Urothelium cell line (cell line): ENCODE data around the gene OAF.
"Not testable (repeated sequence)": the region's sequence is repeated elsewhere in the genome, so short reads cannot be mapped to it uniquely, and the experiment has no call there.

Source experiments
- DNase-seq: peaks from one replicate; pipeline ENCODE4 v3.0.0; 2011; ENCODE audit warnings: low spot score, mixed read lengths
- FAIRE-seq: peaks from 2 replicates; lab custom pipeline; 2011; peaks lifted over from hg19 to GRCh38; lab: Jason Lieb, UNC

The OAF gene

GRCh38 chr11:120238968-120239620 lies 28.3 kb downstream of the OAF start:
- FAIRE-seq: no peak
- no peak for DNase-seq

- no peak for FAIRE-seq
These were observed 29.1 kb downstream of the OAF start, which contains the start of gene POU2F3 for GRCh38 chr11:120239713-120240640. Gene POU2F3, plus strand, starts transcription at chr11:120240140. Its CDS starts 204 bp downstream, at chr11:120240344.

DNA sequence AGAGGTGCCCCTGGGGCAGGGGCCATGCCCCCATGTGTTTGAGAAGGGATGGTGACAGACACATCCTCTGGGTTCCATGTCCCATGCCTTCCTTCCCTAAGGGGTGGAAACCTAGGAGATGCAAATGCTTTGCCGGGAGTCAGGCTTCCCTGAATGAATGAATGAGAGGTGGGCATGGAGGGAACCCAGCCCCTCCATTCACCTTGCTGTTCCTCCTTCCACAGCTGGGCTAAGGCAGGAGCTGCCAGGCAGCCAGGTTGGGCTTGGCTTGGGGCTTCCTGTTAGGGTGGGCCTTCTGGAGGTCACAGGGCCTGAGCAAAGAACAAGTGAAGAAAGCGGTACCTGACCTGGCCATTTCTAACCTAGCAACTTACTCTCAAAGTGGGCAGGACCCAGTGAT lies 30.0 kb downstream of the OAF start:
- DNase-seq (no peak), FAIRE-seq (no peak)

More at GRCh38 chr11:120239713-120240640, 29.1 kb downstream of the OAF start, which contains the start of gene POU2F3:
- no peak for DNase-seq

DNA sequence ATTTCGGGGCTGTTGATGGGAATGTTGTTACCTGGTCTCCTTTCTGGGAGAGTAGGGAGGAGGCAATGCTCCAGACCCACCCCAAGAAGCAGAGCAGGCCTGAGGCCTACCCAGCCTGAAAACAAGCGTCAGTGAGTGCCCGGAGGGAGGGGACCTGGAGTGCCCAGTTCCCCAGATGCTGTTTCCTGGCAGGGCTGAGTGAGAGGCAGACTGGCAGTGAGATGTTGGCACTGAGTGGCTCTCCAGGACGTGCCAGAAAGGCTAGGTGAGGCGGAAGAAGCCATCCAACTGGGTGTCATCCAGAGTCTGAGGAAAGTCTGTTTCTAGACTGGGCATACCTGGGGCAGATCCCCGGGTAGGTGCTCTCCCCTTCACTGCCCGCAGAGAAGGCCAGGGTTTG lies 30.4 kb downstream of the OAF start:
- FAIRE-seq (no peak), DNase-seq (no peak)

GRCh38 chr11:120243221-120243620 lies 32.4 kb downstream of the OAF start:
- DNase-seq: no peak
- FAIRE-seq: no peak

DNA sequence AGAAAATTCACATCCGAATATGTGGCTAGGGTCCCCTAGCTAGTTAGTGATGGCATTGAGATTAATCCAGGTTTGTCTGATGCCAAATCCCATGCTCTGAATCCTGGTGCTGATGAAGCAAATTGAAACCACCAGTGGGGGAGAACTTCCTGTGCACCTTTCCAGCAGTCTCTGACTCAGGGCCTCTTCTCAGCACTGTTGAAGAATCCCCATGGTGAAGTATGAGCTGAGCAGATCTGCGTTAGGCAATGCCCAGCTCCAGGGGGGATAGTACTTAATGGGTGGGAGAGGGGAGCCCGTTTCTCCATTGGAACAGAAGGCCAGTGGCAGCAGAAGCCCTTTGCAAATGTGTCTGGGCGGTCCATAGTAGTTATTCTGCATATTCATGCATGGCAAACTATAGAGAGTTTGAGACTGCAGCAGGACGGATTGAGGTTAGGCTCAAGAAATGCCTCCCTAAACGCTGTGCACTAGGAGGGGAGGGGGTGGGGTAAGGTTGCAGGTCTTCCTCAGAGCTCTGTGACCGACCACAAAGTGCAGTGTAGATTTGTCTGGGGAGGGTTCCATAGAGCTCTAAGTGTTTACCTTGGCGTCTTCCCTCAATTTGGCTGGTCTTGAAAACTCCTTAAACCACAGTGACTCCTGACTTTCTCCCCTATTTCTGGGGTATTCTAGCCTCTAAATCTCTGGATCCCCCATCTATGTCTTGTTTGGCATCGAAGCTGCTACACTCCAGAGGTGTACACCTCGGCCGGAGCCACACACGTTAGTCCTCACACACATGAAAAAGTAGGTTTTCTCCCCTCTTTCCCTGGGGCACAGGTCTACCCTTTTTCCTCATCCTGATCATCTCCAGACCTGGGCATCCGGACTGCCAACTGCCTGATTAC lies 33.9 kb downstream of the OAF start:
- no peak for DNase-seq
- FAIRE-seq: no peak

GRCh38 chr11:120245434-120245833 lies 34.6 kb downstream of the OAF start:
- FAIRE-seq: no peak
- no peak for DNase-seq

DNA sequence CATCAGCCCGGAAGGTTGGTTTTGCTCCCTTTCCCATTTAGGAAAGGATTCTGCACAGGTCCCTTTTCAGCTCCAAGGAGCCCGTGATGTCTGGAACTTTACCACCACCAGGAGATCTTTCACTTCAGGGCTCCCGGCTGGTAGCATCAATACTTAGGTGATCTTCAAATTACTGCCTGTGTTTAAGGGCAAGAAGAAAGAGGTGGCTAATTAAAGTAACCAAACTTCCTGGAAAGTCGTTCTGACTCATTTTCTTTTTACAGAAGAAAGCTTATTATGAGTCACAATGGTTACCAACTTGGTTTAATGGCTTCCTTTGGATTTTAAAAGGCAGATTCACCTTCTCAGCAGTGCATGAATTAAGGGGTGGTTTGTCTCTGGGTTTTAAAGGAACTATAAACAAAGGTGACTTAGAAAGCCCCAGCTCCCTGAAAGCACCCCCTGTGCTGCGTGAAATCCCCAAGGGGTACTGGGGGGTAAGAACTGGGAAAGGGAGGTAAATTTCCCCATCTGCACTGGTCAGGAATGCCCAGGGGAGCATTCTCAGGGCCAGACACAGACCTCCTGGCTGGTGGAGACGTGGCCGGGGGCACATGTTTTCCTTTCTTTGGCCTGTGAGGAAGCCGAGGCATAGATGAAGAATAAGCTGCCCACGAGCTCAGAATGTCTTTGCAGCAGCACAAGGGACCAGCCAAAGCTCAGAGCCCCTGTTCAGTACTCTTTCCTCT lies 37.9 kb downstream of the OAF start:
- FAIRE-seq: no peak
- peak; percentile 22 for DNase-seq

DNA sequence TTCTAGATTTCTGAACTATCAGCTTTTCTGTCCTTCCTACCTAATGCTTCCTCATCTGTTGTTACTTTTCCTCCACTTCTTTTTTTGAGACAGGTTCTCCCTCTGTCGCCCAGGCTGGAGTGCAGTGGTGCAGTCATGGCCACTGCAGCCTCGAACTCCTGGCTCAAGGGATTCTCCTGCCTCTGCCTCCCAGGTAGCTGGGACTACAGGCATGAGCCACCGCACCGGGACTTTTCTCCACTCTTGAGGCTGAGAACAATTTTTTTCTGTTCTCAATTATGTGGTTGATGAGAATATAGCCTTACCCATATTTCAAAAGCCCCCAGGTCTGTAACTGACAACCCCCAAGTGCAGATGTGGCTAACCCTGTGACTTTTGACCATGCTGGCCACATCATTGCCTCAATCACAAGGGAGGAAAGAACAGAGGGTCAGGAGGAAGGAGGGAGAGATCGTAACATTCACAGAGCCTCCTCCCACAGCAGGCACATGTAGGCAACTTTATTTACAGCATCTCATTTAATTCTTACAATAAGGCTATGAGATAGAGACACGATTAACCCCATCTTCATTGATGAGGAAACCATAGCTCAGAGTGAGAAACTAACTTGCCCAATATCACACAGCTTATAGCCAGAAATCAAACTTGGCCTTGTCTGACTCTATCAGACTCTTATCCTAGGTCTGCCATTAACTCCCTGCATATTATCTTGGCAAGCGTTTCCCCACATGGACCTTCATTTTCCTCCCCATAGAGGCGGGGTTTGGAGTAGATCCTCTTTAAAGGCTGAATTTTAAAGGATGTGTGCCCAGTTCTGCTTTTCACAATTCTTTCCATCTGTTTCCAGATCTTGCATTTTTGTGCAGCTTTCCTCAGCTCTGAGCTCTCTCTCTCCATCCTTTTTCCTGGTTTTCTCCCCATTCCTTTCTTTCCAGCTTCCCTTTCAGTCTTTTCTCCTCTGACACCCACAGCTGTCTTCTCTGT lies 38.7 kb downstream of the OAF start:
- FAIRE-seq (no peak), DNase-seq (no peak)

DNA sequence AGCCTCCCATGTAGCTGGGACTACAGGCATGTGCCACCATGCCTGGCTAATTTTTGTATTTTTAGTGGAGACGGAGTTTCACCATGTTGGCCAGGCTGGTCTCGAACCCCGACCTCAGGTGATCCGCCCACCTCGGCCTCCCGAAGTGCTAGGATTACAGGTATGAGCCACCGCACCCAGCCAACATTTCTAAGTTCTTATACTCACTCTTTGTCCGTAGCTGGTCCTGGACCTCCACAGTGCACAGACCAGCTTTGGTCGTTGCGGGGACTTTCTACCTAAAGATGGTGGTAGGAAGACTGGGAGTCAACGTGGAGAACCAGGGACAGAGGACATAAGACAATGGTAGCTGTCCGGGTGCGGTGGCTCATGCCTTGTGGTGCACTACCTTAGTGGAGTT lies 42.5 kb downstream of the OAF start:
- not testable (repeated sequence) for FAIRE-seq

GRCh38 chr11:120254788-120255518 lies 44.1 kb downstream of the OAF start:
- FAIRE-seq: no peak
- no peak for DNase-seq

More for the DNA sequence above, 42.5 kb downstream of the OAF start:
- DNase-seq: not testable (repeated sequence)

GRCh38 chr11:120255519-120255866 lies 44.7 kb downstream of the OAF start:
- DNase-seq (no peak), FAIRE-seq (no peak)

GRCh38 chr11:120256178-120256577 lies 45.3 kb downstream of the OAF start:
- FAIRE-seq (no peak), DNase-seq (no peak)

GRCh38 chr11:120256779-120257178 lies 45.9 kb downstream of the OAF start:
- no peak for FAIRE-seq
- no peak for DNase-seq

GRCh38 chr11:120257346-120257745 lies 46.5 kb downstream of the OAF start:
- no peak for FAIRE-seq
- DNase-seq: no peak

- FAIRE-seq: no peak
- no peak for DNase-seq
These were observed 47.8 kb downstream of the OAF start for GRCh38 chr11:120258661-120259060.

- DNase-seq (no peak), FAIRE-seq (no peak)
These were observed 48.4 kb downstream of the OAF start for GRCh38 chr11:120259241-120259640.

GRCh38 chr11:120259988-120260565 lies 49.2 kb downstream of the OAF start:
- no peak for DNase-seq
- no peak for FAIRE-seq
